HG03159 (cell line): Measurements from ENCODE around the gene ZNF335.
"Not testable (repeated sequence)": the region's sequence is repeated elsewhere in the genome, so short reads cannot be mapped to it uniquely, and the experiment has no call there.

Source experiments
- ATAC-seq: cut with Tn5 transposase; IDR thresholded peaks from one replicate; pipeline ENCODE4 v1.9.1; 2021; ENCODE audit warnings: mild to moderate bottlenecking, moderate library complexity; ENCODE audit not compliant: unreplicated experiment

Gene ZNF335

GRCh38 chr20:45957021-45957941, 14.7 kb downstream of the ZNF335 start:
- no peak for ATAC-seq

- not testable (repeated sequence) for ATAC-seq
Measured at GRCh38 chr20:45956326-45956725, 15.7 kb downstream of the ZNF335 start.

GRCh38 chr20:45953672-45954071, 18.3 kb downstream of the ZNF335 start:
- ATAC-seq = no peak

- no peak for ATAC-seq
Measured at GRCh38 chr20:45952861-45953260, 19.1 kb downstream of the ZNF335 start.

GRCh38 chr20:45951925-45952834, 19.8 kb downstream of the ZNF335 start:
- ATAC-seq = no peak

- no peak for ATAC-seq
Measured at GRCh38 chr20:45950330-45950646, 21.7 kb downstream of the ZNF335 start.

GRCh38 chr20:45949542-45950329, 22.3 kb downstream of the ZNF335 start:
- no peak for ATAC-seq

- no peak for ATAC-seq
Measured at GRCh38 chr20:45948742-45949541, 23.1 kb downstream of the ZNF335 start.

- no peak for ATAC-seq
Measured at GRCh38 chr20:45948261-45948733, 23.7 kb downstream of the ZNF335 start.

GRCh38 chr20:45947110-45947866, 24.7 kb downstream of the ZNF335 start:
- ATAC-seq = no peak

- no peak for ATAC-seq
Measured at GRCh38 chr20:45946149-45946970, 25.6 kb downstream of the ZNF335 start.

- no peak for ATAC-seq
Measured at GRCh38 chr20:45945678-45946148, 26.3 kb downstream of the ZNF335 start.

GRCh38 chr20:45944965-45945677, 26.9 kb downstream of the ZNF335 start:
- no peak for ATAC-seq

GRCh38 chr20:45944151-45944964, 27.6 kb downstream of the ZNF335 start:
- ATAC-seq = no peak

GRCh38 chr20:45943613-45944012, 28.4 kb downstream of the ZNF335 start:
- no peak for ATAC-seq

GRCh38 chr20:45940469-45940868, 31.5 kb downstream of the ZNF335 start:
- no peak for ATAC-seq

GRCh38 chr20:45940053-45940452, 31.9 kb downstream of the ZNF335 start:
- no peak for ATAC-seq
